C4-2B (cell line): Measurements from ENCODE around the gene MYH15.

Experiments
- ZFX ChIP-seq: fragments of 450-650 bp; IDR thresholded peaks from 2 replicates; pipeline ENCODE4 v1.6.1; 2017
- TF ChIP-seq, protein P1 (sequence below): fragments of 450-650 bp; conservative IDR thresholded peaks from 2 replicates; pipeline ENCODE4 v1.5.1; 2017; ENCODE audit warnings: mild to moderate bottlenecking

DNA sequence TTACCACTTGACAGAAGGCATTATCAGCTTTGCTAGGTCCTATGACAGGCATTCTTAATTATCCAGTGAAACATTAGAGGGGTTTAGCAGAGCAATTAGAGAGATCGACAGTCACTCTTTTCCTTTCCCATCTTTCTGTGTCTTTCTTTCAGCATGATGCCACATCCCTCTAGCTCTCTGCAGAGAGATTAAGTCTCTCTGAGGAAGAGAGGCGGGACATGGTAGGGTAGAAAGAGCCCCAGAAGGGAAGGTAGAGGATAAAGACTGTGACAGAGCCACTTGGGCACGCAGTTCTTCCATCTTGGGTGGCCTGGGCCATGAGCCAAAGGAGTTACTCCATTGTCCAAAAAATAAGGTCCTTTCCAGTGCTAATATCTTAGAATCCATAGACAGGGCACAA is 158.2 kb downstream of the MYH15 start:
- TF ChIP-seq, protein P1, sequence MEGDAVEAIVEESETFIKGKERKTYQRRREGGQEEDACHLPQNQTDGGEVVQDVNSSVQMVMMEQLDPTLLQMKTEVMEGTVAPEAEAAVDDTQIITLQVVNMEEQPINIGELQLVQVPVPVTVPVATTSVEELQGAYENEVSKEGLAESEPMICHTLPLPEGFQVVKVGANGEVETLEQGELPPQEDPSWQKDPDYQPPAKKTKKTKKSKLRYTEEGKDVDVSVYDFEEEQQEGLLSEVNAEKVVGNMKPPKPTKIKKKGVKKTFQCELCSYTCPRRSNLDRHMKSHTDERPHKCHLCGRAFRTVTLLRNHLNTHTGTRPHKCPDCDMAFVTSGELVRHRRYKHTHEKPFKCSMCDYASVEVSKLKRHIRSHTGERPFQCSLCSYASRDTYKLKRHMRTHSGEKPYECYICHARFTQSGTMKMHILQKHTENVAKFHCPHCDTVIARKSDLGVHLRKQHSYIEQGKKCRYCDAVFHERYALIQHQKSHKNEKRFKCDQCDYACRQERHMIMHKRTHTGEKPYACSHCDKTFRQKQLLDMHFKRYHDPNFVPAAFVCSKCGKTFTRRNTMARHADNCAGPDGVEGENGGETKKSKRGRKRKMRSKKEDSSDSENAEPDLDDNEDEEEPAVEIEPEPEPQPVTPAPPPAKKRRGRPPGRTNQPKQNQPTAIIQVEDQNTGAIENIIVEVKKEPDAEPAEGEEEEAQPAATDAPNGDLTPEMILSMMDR = no peak
- TF ChIP-seq ZFX = no peak
